AG20443 (cell line): ENCODE data around the gene DPEP3.
"Not testable (repeated sequence)": the region's sequence is repeated elsewhere in the genome, so short reads cannot be mapped to it uniquely, and the experiment has no call there.

ENCODE experiments used
- DNase-seq: peaks from one replicate; pipeline ENCODE4 v3.0.0; 2012; ENCODE audit warnings: low spot score, mixed read lengths

DPEP3 gene

GRCh38 chr16:67979955-67980678 lies at the start of gene DPEP3:
Gene DPEP3, minus strand, starts transcription at chr16:67980499. Its CDS starts 119 bp downstream, at chr16:67980380.
- DNase-seq: no peak

- DNase-seq: no peak
Observed at GRCh38 chr16:68028996-68029395, 48.7 kb upstream of the DPEP3 start.

GRCh38 chr16:68022728-68023537 lies 42.6 kb upstream of the DPEP3 start, which contains the start of the genes DDX28 and DUS2:
Gene DDX28, minus strand, starts transcription at chr16:68023232. Its CDS starts 30 bp downstream, at chr16:68023202.
Gene DUS2, plus strand, starts transcription at chr16:68023284. Its CDS starts 14,740 bp downstream, at chr16:68038024.
- peak; percentile 95 for DNase-seq

- DNase-seq: no peak
Observed at GRCh38 chr16:68022278-68022727, 42.0 kb upstream of the DPEP3 start.

- no peak for DNase-seq
Observed at GRCh38 chr16:68021490-68021889, 41.2 kb upstream of the DPEP3 start.

- no peak for DNase-seq
Observed at GRCh38 chr16:68019167-68019680, 38.9 kb upstream of the DPEP3 start.

- DNase-seq: no peak
Observed at GRCh38 chr16:68015681-68016080, 35.4 kb upstream of the DPEP3 start, which contains the start of gene DPEP2NB. Gene DPEP2NB, minus strand, starts transcription at chr16:68015911. Its CDS starts 141 bp downstream, at chr16:68015770.

- no peak for DNase-seq
Observed at GRCh38 chr16:68013440-68013839, 33.1 kb upstream of the DPEP3 start.

- not testable (repeated sequence) for DNase-seq
Observed at GRCh38 chr16:68009872-68010271, 29.6 kb upstream of the DPEP3 start.

GRCh38 chr16:68009157-68009735 lies 28.9 kb upstream of the DPEP3 start:
- DNase-seq: no peak

- peak; percentile 8 for DNase-seq
Observed at GRCh38 chr16:68005786-68006286, 25.5 kb upstream of the DPEP3 start.

GRCh38 chr16:68005211-68005610 lies 24.9 kb upstream of the DPEP3 start:
- no peak for DNase-seq

GRCh38 chr16:68003031-68003430 lies 22.7 kb upstream of the DPEP3 start:
- DNase-seq: no peak

GRCh38 chr16:68000450-68000849 lies 20.2 kb upstream of the DPEP3 start:
- no peak for DNase-seq

- DNase-seq: no peak
Observed at GRCh38 chr16:67999985-68000384, 19.7 kb upstream of the DPEP3 start.

GRCh38 chr16:67998779-67999688 lies 18.7 kb upstream of the DPEP3 start, which contains the start of gene DPEP2:
Gene DPEP2, minus strand, starts transcription at chr16:67999484. Its CDS starts 6,272 bp downstream, at chr16:67993212.
- DNase-seq: not testable (repeated sequence)

GRCh38 chr16:67998231-67998778 lies 18.0 kb upstream of the DPEP3 start:
- DNase-seq: not testable (repeated sequence)

- no peak for DNase-seq
Observed at GRCh38 chr16:67996666-67997065, 16.4 kb upstream of the DPEP3 start.

GRCh38 chr16:67995423-67995822 lies 15.1 kb upstream of the DPEP3 start:
- no peak for DNase-seq

GRCh38 chr16:67994040-67994408 lies 13.7 kb upstream of the DPEP3 start:
- not testable (repeated sequence) for DNase-seq
